Heart left ventricle (tissue), 16 donors: Measurements from ENCODE around the gene HDLBP. TPM values are rescaled to one million over a fixed set of nuclear protein-coding genes. Genes with fewer than 3 reads are reported as not detected.

Source experiments
- ATAC-seq, 4 donors: fragments of 200-7000 bp; cut with Tn5 transposase; one replicate each; pipeline ENCODE4 v1.9.1; 2020 to 2022; ENCODE audit warnings: moderate library complexity in 4 of 4, mild to moderate bottlenecking in 3 of 4, moderate number of reproducible peaks in 1 of 4
- DNase-seq, 5 donors: peaks; one replicate each; pipeline ENCODE4 v3.0.0-alpha.2; 2020
- H3K27ac ChIP-seq, 12 donors: fragments of 200-600 bp; sonication (generic) in 4 of 12; one replicate each; pipeline versions ENCODE4 v1.5.0 to v1.8.0; 2016 to 2022; ENCODE audit warnings: mild to moderate bottlenecking in 2 of 12
- H3K27me3 ChIP-seq, 9 donors: fragments of 200-600 bp; sonication (generic) in 2 of 9; one replicate each; pipeline versions ENCODE4 v1.5.1 to v1.8.0; 2016 to 2022; ENCODE audit warnings: mild to moderate bottlenecking in 3 of 9
- H3K36me3 ChIP-seq, 9 donors: fragments of 200-600 bp; sonication (generic) in 2 of 9; one replicate each; pipeline versions ENCODE4 v1.5.0 to v1.8.0; 2018 to 2022; ENCODE audit warnings: mild to moderate bottlenecking in 2 of 9
- H3K4me1 ChIP-seq, 12 donors: fragments of 200-600 bp; sonication (generic) in 4 of 12; one replicate each; pipeline versions ENCODE4 v1.5.0 to v1.8.0; 2016 to 2022; ENCODE audit warnings: mild to moderate bottlenecking in 3 of 12
- H3K4me3 ChIP-seq, 12 donors: fragments of 200-600 bp; sonication (generic) in 4 of 12; one replicate each; pipeline versions ENCODE4 v1.5.0 to v1.8.0; 2017 to 2022; ENCODE audit warnings: mild to moderate bottlenecking in 9 of 12, moderate library complexity in 4 of 12
- H3K9me3 ChIP-seq, 12 donors: fragments of 200-600 bp; sonication (generic) in 4 of 12; one replicate each; pipeline versions ENCODE4 v1.5.0 to v1.8.0; 2016 to 2022; ENCODE audit warnings: mild to moderate bottlenecking in 1 of 12
- CTCF ChIP-seq, 12 donors: fragments of 200-600 bp; sonication (generic) in 4 of 12; IDR thresholded peaks; one replicate each; pipeline versions ENCODE4 v1.5.0 to v1.8.0; 2018 to 2022; ENCODE audit warnings: antibody characterized with exemption in 12 of 12, mild to moderate bottlenecking in 5 of 12
- POLR2A ChIP-seq, 2 donors: fragments of 450-650 bp; IDR thresholded peaks; one replicate each; pipeline ENCODE4 v1.6.1; 2017; ENCODE audit warnings: antibody characterized with exemption in 2 of 2, mild to moderate bottlenecking in 2 of 2, moderate library complexity in 2 of 2
- WGBS, 4 donors: extraction: QIAGEN DNeasy Blood & Tissue Kit in 2 of 4; methylation state at CpG; one replicate each; pipeline versions ENCODE4 v1.1.5 to v1.1.7; 2013 to 2018; 5-methylcytosine and 5-hydroxymethylcytosine counted together
- intact Hi-C, 10 donors: fragments of 100-400 bp; cut with DNase I; formaldehyde crosslinking; loops; one replicate each; pipeline versions ENCODE4 v1.11.1 to v1.14.2; 2022
- polyA plus RNA-seq, 2 donors: library from polyadenylated mRNA; stranded (reverse); fragments of 200-250 nt; gene quantifications; one replicate each; pipeline ENCODE4 v1.2.3, GENCODE V29; 2013
- total RNA-seq, 9 donors: library from RNA; depleted of rRNA in 2 of 9; stranded (reverse); fragments of >200 nt in 2 of 9; fragmentation: NEBNext Ultra II Directional in 3 of 9; extraction: Animal tissue kit (Norgen Biotek cat#: 25700) in 3 of 9; gene quantifications; one replicate each; pipeline versions ENCODE4 v1.1.0 to v1.2.4, GENCODE V29; 2016 to 2023
- donor health status: ischemic (EF 13 %, LVEDD 7.1; RV severe dilation, severe dysfunction).
- donor health status: healthy with polysubstance abuse.
- donor health status: DM: no; HTN: yes; CAD: no.
- donor health status: DM: no; HTN: no; CAD: no.
- donor health status: ischemic (EF 25% LVEDD 6.9; RV normal size, moderate dysfunction).
- donor health status: ischemic (EF 25% LVEDD 5.7; RV mildly dilated, moderate dysfunction).
- donor health status: healthy.
- donor health status: DM: yes; HTN: yes; CAD: no.
- donor health status: ischemic (EF 35%, LVEDD 5.7; RV mildly dilated, moderate dysfunction).
- donor health status: nonischemic (EF 11% LVEDD 7.7; RV severe dilation, severe dysfunction).
- donor health status: DM: yes; HTN: yes; CAD: no.
- donor health status: PGD.
- donor health status: ischemic (EF 29% LVEDD 5.4; RV normal size, mild dysfunction).
- donor health status: nonischemic (EF 23%, LVEDD 6.1; RV moderate dilation, normal function).

The HDLBP gene
- total and polyA plus RNA-seq, 11 donors, result 220 to 407 (median 343) TPM

- ATAC-seq, result no peak
- H3K36me3 ChIP-seq, result peaks cover 3 to 50% (median 44%) of the 10 kb centered on the region in 9 donors
- peaks cover 0 to 44% (median 13%) of the 10 kb centered on the region in 12 donors for H3K4me1 ChIP-seq
- H3K27ac ChIP-seq, result no peak overlapping the region
- no peaks in the 10 kb centered on the region for H3K27me3 ChIP-seq
- TF ChIP-seq CTCF (IDR thresholded peaks at IDR 0.05) (no peak), POLR2A (IDR thresholded peaks at IDR 0.05) (no peak)
- intact Hi-C loops, result no loop called here
- DNase-seq, result no peak
- WGBS, 4 donors, result 75 to 93% (median 83%) methylated on average over 8 of the region's 8 CpGs
- no peak overlapping the region for H3K4me3 ChIP-seq
- no peaks in the 10 kb centered on the region for H3K9me3 ChIP-seq
These were observed 90.5 kb downstream of the HDLBP start for GRCh38 chr2:241224851-241225438.

GRCh38 chr2:241224018-241224850 is 91.2 kb downstream of the HDLBP start:
- Histone ChIP-seq H3K9me3 (no peaks in the 10 kb centered on the region), H3K4me3 (no peak overlapping the region), H3K27ac (no peak overlapping the region), H3K36me3 (peaks cover 0 to 42% (median 37%) of the 10 kb centered on the region in 9 donors), H3K27me3 (no peaks in the 10 kb centered on the region), H3K4me1 (peaks cover 0 to 40% (median 14%) of the 10 kb centered on the region in 12 donors)
- ATAC-seq (peak in 3 of 4 donors; percentile 38 to 53 (median 47)), DNase-seq (peak; percentile 54 to 72 (median 61))
- intact Hi-C loops, result no loop called here
- no peak for TF ChIP-seq POLR2A (IDR thresholded peaks at IDR 0.05)
- TF ChIP-seq CTCF (IDR thresholded peaks at IDR 0.05), result no peak
- WGBS, 4 donors, result 41 to 51% (median 46%) methylated on average over 26 of the region's 26 CpGs

- ATAC-seq (peak in 3 of 4 donors; percentile 13 to 41 (median 14)), DNase-seq (peak in 2 of 5 donors; percentile 25 to 49)
- Histone ChIP-seq H3K27ac (no peak overlapping the region), H3K4me1 (peaks cover 0 to 40% (median 22%) of the 10 kb centered on the region in 12 donors), H3K27me3 (no peaks in the 10 kb centered on the region), H3K9me3 (no peaks in the 10 kb centered on the region), H3K36me3 (peaks cover 0 to 34% (median 28%) of the 10 kb centered on the region in 9 donors), H3K4me3 (no peak overlapping the region)
- intact Hi-C loops, result no loop called here
- WGBS, 4 donors, result 59 to 72% (median 64%) methylated on average over 22 to 23 of the region's 23 CpGs
- no peak for TF ChIP-seq CTCF (IDR thresholded peaks at IDR 0.05)
- TF ChIP-seq POLR2A (IDR thresholded peaks at IDR 0.05), result no peak
These were observed 92.1 kb downstream of the HDLBP start for GRCh38 chr2:241223211-241224017.
